GM12891 (cell line): Measurements from ENCODE around the gene PSME2.

ENCODE experiments used
- DNase-seq: peaks from one replicate; pipeline ENCODE4 v3.0.0; 2011; ENCODE audit warnings: low spot score; ENCODE audit not compliant: insufficient read length
- FAIRE-seq: peaks from 2 replicates; lab custom pipeline; 2011; peaks lifted over from hg19 to GRCh38; lab: Jason Lieb, UNC
- PAX5 ChIP-seq: IDR thresholded peaks from 2 replicates; pipeline ENCODE4 v1.6.1; 2011; ENCODE audit warnings: low read length, moderate library complexity, mild to moderate bottlenecking; ENCODE audit not compliant: insufficient read depth, severe bottlenecking
- POLR2A ChIP-seq: IDR thresholded peaks from 2 replicates; pipeline ENCODE4 v1.6.1; 2011; ENCODE audit warnings: low read depth, low read length, control low read depth
- POLR2AphosphoS5 ChIP-seq: IDR thresholded peaks from 2 replicates; pipeline ENCODE4 v1.6.1; 2011; ENCODE audit warnings: low read depth, low read length, control low read depth
- POU2F2 ChIP-seq: IDR thresholded peaks from 2 replicates; pipeline ENCODE4 v1.6.1; 2011; ENCODE audit warnings: low read depth, mild to moderate bottlenecking, control low read depth, low read length, moderate library complexity
- SPI1 ChIP-seq: IDR thresholded peaks from 2 replicates; pipeline ENCODE4 v1.6.1; 2011; ENCODE audit warnings: low read depth, low read length, control low read depth
- TAF1 ChIP-seq: IDR thresholded peaks from 2 replicates; pipeline ENCODE4 v1.6.1; 2011; ENCODE audit warnings: low read depth, low read length, control low read depth

Gene PSME2

DNA sequence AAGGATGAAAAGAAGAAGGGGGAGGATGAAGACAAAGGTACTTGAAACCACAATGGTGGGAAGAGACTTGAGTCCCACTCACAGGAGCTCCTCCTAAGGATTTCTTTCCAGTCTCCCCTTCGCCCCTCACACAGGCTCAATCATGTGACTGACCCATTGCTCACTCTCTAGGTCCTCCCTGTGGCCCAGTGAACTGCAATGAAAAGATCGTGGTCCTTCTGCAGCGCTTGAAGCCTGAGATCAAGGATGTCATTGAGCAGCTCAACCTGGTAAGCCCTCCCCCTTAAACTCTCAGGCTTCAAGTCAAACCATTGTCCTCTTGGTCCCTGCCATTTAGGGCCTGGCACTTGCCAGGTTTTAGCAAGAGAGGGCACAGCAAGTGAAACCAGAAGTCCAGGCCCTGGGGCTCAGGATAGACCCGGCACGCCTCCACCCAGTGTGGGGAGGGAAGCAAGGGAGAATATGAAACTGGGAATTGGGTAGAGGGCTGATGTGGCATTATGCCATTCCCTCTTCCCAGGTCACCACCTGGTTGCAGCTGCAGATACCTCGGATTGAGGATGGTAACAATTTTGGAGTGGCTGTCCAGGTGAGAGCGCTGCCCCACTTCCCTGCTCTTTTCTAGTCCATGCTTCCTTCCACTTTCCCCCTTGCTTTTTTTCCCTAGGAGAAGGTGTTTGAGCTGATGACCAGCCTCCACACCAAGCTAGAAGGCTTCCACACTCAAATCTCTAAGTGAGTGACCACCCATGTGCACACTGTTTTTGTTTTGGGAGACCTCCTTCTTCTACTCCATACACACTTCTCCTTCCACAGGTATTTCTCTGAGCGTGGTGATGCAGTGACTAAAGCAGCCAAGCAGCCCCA is 8.6 kb downstream of the PSME2 start:
- DNase-seq (no peak), FAIRE-seq (no peak)
- TF ChIP-seq POLR2A = peak; percentile 53; the same call in 1 of the 2 replicates
- TF ChIP-seq TAF1 = no peak

DNA sequence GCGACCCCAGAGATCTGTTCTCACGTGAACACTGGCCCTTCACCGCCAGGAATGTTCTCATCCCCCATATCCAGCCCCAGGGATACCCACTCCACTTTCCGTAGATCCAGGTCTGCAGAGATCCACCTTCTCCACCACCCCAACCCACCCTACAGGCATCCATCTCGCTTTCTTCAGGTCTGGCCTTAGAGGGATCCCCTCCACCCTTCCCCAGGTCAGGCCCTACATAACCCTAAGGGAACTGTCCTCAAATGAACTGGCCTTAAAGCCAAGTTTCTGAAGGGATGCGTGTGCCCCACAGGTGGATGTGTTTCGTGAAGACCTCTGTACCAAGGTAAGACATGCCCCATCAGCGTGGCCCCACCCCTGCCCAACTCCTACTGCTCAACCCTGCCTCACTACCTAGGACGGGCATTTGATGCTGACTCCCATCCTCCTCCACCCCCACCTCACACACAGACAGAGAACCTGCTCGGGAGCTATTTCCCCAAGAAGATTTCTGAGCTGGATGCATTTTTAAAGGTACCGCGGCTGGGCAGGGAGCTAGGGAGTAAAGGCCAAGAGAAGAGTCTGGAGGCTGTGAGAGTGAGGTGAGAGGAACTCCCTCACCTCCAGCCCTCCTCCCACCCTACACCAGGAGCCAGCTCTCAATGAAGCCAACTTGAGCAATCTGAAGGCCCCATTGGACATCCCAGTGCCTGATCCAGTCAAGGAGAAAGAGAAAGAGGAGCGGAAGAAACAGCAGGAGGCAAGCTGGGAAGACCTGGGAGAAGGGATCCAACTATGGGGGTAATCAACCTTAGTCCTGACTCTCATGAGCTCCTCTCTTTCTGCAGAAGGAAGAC is 9.5 kb downstream of the PSME2 start:
- no peak for TF ChIP-seq SPI1
- no peak for TF ChIP-seq POLR2AphosphoS5
- no peak for TF ChIP-seq POLR2A
- TF ChIP-seq POU2F2 = no peak
- TF ChIP-seq TAF1 = no peak
- FAIRE-seq = no peak
- DNase-seq = no peak

DNA sequence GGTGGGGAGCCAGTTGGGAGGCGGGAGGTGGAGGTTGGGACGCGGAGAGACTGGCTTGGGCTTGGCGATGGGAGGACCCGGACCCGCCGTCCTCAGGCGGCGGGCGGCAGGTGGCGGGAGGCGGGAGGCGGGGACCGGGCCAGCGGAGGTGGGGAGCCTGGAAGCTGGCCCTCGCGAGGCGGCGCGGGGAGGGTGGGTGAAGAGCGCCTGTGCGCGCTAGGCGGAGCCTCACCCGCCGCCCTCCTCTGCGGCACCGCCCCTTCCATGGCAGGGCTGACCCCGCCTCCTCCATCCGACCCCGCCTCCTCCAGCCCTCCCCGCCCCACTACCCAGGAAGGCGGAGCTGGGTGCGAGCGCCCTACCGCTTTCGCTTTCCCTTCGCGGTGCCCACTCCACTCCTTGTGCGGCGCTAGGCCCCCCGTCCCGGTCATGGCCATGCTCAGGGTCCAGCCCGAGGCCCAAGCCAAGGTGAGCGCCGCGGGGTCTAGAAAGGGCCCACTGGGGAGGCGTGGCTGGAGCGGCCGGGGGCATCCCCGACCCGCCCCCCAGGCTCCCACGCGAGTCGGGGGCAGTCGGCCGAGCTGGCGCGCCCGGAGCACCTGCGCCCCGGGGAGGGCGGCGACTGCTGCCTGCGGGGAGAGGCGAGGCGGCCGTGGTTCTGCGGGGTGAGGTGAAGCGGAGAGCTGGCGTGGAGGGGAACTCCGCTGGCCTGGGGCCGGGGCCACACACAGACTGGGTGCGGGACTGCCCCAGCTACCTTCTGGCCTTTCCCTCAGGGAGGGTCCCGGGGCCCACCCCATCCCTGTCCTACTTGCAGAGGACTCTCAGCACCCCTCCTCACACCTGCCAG is 10.4 kb downstream of the PSME2 start, which contains the start of gene PSME1:
Gene PSME1, plus strand, starts transcription at position 361 of the 850 bp plus-strand sequence. Its CDS starts 69 bp downstream, at position 430.
- peak; percentile 94 for DNase-seq
- FAIRE-seq = peak; percentile 99
- TF ChIP-seq POLR2A = peak; percentile 47; the same call in 1 of the 2 replicates
- peak; percentile 36; the same call in 1 of the 2 replicates for TF ChIP-seq POLR2AphosphoS5
- TF ChIP-seq PAX5 = no peak

DNA sequence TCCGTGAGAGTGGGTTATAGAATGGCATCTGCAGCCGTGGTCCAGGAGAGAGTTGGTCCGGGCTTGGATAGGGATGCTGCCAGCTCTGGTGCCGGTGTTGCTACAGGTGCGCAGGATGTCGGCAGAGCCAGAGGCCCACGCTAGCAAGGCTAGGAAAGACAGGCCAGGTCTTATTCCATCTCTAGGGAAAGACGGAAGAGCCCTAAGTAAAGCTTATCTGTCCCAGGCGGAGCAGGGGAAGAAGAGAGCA is 10.9 kb downstream of the PSME2 start:
- peak; percentile 31 for FAIRE-seq
- no peak for DNase-seq
- TF ChIP-seq POU2F2 = no peak
- TF ChIP-seq SPI1 = no peak
- no peak for TF ChIP-seq POLR2AphosphoS5
- TF ChIP-seq TAF1 = no peak

DNA sequence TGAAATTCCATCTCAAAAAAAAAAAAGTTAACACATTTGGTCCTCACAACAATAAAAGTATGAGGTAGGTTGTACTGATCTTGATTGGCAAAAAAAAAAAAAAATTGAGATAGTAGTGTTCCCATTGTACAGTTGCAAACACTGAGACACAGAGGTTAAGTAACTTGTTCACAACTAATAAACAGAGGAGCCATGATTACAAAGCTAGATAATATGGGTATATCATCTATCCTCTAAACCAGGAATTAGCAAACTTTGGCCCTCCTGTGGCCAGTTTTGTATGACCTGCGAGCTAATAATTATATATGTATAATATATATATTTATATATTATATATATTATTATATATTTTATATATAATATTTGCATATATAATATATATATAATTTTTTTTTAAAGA is 12.7 kb downstream of the PSME2 start:
- TF ChIP-seq SPI1 = no peak
- no peak for TF ChIP-seq POLR2A
- TF ChIP-seq POLR2AphosphoS5 = no peak
- TF ChIP-seq PAX5 = no peak
- TF ChIP-seq TAF1 = no peak
- DNase-seq (no peak), FAIRE-seq (no peak)

DNA sequence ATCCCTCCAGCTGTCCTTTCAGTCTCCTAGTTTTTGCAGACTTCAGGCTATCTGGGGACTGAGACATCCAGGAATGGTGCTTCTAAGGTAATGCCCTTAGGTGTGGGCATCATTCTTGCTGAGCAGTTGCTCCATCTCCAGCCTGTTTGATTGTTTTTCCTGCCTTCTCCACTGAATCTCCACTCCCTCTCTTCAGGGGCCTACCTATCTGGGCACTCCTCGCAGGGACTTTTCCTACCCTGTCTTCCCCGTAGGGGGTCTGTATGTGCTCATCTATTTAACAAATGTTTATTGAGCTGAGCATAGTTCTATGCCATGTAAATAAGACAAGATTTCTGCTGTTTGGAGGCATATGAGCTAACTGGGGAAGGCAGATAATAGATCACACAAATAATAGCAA is 13.4 kb downstream of the PSME2 start:
- DNase-seq = no peak
- no peak for TF ChIP-seq POLR2A
- no peak for TF ChIP-seq POU2F2
- no peak for TF ChIP-seq SPI1
- no peak for TF ChIP-seq PAX5
- no peak for TF ChIP-seq TAF1
- TF ChIP-seq POLR2AphosphoS5 = no peak
- FAIRE-seq = no peak

DNA sequence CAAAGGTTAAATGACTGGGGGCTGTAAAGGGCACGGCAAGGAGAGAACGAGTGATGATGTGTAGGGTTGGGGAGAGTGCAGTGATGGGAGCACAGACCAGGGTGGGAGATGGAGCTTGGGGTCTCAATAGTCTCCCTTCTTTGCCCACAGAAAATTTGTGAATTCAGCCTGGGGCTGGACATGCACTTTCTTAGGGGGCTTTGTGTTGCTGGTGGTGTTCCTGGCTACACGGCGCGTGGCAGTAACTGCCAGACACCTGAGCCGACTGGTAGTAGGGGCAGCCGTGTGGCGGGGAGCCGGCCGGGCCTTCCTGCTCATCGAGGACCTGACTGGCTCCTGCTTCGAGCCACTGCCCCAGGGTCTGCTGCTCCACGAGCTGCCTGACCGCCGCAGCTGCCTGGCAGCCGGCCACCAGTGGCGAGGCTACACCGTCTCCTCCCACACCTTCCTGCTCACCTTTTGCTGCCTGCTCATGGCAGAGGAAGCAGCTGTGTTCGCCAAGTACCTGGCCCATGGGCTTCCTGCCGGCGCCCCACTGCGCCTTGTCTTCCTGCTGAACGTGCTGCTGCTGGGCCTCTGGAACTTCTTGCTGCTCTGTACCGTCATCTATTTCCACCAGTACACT is 14.2 kb downstream of the PSME2 start:
- DNase-seq = no peak
- FAIRE-seq = peak; percentile 76
- TF ChIP-seq POU2F2 = no peak
- no peak for TF ChIP-seq SPI1
- no peak for TF ChIP-seq POLR2AphosphoS5
- no peak for TF ChIP-seq PAX5
- TF ChIP-seq TAF1 = no peak
- no peak for TF ChIP-seq POLR2A

DNA sequence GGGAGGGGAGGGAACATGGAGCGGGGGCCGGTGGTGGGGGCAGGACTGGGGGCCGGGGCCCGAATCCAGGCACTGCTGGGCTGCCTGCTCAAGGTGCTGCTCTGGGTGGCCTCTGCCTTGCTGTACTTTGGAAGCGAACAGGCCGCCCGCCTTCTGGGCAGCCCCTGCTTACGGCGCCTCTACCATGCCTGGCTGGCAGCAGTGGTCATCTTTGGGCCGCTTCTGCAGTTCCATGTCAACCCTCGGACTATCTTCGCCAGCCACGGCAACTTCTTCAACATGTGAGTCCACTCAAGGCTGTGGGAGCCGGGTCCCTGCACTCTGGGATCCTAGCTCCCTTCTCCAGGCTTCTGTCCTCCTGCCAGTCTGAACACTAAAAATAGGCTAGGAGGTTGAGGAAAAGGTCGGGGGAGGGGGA is 14.9 kb downstream of the PSME2 start:
- DNase-seq (no peak), FAIRE-seq (no peak)
- no peak for TF ChIP-seq POU2F2
- no peak for TF ChIP-seq PAX5
- no peak for TF ChIP-seq SPI1
- no peak for TF ChIP-seq POLR2A
- TF ChIP-seq POLR2AphosphoS5 = no peak

DNA sequence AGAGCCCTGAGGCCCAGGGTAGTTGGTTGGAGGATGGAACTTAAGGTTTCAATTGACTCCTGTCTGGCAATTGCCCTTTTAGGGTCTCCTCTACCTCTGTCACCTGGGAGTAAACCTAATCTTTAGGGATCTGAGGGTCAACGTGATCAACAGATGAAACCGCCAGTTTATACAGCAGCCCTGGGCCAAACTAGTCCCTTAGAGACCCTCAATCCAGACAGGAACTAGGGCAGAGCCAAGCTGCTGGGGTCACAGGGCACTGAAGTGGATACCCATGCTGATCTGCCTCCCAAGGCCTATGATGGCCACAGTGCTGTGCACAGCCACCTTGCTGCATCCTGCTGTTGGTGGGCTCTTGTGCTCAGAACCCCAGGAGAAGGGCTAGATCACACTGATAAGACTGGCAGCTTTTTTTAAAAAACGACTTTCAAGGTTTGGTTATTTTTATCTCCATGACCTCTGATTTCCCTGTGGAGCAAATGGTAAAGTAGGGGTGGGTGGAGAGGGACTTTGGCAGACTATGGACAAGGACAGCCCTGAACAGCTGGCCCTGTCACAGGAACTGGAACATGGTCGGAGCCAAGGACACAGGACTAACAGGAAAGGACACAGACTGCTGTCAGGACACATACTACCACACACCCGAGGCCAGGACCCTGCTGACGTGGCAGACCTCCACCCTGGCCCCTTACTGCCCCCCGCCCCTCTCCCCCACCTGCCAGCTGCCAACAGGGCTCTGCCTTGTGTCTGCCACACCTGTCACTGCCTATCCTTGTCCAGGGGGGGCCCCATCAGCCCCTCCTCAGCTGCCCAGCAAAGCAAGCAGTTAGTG is 15.5 kb downstream of the PSME2 start:
- no peak for TF ChIP-seq POU2F2
- no peak for TF ChIP-seq SPI1
- TF ChIP-seq POLR2A = no peak
- TF ChIP-seq POLR2AphosphoS5 = no peak
- no peak for TF ChIP-seq TAF1
- no peak for TF ChIP-seq PAX5
- FAIRE-seq (no peak), DNase-seq (no peak)

DNA sequence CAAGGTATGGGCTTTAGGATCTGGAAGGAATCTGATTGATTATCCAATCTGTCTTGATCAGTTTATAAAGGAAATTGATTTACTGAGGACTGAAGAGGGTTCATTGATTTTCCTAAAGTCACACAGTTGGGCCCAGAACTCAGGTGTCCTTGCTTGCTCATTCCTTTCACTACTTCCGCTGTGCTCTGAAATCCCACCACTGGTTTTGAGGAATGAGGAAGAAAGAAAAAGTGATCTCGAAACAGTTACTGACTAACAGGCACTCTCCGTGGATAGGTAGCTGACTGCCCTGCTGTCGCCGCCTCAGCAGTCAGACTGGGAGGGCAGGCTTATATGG is 16.1 kb downstream of the PSME2 start, which contains the start of gene FITM1:
Gene FITM1, plus strand, starts transcription at position 280 of the 337 bp plus-strand sequence. CDS start 905 bp downstream, outside the sequence.
- no peak for FAIRE-seq
- TF ChIP-seq POLR2AphosphoS5 = no peak
- TF ChIP-seq POU2F2 = no peak
- TF ChIP-seq POLR2A = no peak
- TF ChIP-seq PAX5 = no peak
- no peak for TF ChIP-seq SPI1
- no peak for TF ChIP-seq TAF1
- no peak for DNase-seq
